Dermis blood vessel endothelial cell (primary cell): ENCODE measurements around the gene C6. TPM values are rescaled to one million over a fixed set of nuclear protein-coding genes. Genes with fewer than 3 reads are reported as not detected.
"Not testable (repeated sequence)": the region's sequence is repeated elsewhere in the genome, so short reads cannot be mapped to it uniquely, and the experiment has no call there.

Source experiments
- DNase-seq: peaks from one replicate; pipeline ENCODE4 v3.0.0; 2010
- total RNA-seq: library from RNA; depleted of rRNA; stranded (reverse); fragments of >200 nt; gene quantifications from 2 replicates; pipeline ENCODE4 v1.2.3, GENCODE V29; 2014

C6 gene
- total RNA-seq, 1 donor from 2014 or later: not detected

DNA sequence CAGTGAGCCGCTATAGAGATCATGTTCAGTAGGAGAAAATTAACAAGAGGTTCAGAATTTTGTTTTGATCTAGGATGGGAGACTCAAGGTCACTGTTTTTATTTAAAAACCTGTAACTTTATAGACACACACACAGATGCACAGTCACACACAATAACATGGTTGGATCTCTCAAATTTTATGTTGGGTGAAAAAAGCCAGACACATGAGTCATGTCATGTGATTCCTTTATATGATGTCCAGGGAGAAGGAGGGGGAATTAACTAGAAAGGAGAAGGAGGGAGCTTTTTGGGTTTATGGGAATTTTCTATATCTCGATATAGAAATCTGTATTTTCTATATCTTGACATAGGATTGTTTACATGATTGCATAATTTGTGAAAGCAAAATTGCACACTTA, 17.1 kb downstream of the C6 start:
- no peak for DNase-seq

DNA sequence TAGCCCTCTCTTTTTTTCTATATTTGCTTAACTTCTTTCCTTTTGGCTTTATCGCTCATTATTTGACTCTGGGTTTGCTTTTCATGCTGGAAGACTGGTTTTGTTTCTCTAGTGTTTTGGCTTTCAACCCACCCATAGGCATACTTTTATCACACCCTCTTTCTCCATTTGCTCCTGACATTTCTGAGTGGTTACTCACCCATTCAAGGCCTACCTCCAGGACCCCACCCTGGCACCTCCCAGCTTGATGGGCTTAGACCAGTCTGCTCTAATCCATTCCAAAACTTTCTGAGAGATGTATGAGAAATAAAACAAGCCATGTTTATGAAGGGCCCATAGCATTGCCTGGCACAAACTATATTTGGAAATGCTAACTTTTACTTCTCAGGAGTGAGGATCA, 18.1 kb downstream of the C6 start:
- DNase-seq: no peak

GRCh38 chr5:41194339-41194738, 19.0 kb downstream of the C6 start:
- DNase-seq: no peak

GRCh38 chr5:41193456-41194205, 19.7 kb downstream of the C6 start:
- DNase-seq: no peak

DNA sequence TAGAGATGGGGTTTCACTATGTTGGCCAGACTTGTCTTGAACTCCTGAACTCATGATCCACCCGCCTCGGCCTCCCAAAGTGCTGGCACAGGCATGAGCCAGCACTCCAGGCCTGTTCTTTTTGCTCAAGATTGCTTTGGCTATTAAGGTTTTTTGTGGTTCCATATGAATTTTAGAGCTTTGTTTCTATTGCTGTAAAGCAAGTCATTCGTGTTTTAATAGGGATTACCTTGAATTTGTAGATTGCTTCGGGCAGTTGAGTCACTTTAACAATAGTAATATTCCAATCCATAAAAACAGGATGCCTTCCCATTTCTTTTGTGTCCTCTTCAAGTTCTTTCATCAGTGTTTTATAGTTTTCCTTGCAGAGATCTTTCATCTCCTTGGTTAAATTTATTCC, 22.1 kb downstream of the C6 start:
- no peak for DNase-seq

DNA sequence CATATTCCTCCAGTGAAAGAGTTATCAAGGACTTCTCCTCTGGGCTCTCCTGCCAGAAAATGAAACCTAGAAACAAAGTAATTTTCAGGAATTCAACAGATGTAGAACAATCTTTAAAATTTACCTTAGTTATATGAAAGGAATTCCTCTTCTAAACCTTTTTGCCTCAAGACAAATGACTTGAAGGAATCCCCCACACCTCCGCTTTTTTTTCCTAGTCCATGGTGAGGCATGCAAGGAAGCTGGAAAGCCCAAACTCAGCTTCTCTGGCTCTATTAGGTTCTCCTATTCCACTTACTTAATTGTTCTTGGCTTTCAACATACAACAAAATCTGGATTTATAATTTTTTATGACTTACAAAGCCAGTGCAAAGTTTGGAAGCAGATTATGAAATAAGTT, 27.2 kb downstream of the C6 start:
- no peak for DNase-seq

DNA sequence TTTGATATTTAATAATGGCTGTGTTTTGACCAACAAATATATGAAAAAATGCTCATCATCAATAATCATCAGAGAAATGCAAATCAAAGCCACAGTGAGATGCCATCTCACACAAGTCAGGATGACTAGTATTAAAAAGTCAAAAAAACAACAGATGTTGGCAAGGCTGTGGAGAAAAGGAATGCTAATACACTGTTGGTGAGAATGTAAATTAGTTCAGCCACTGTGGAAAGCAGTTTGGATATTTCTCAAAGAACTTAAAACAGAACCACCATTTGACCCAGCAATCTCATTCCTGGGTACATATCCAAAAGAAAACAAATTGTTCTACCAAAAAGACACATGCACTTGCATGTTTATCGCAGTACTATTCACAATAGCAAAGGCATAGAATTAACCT, 30.0 kb downstream of the C6 start:
- not testable (repeated sequence) for DNase-seq

DNA sequence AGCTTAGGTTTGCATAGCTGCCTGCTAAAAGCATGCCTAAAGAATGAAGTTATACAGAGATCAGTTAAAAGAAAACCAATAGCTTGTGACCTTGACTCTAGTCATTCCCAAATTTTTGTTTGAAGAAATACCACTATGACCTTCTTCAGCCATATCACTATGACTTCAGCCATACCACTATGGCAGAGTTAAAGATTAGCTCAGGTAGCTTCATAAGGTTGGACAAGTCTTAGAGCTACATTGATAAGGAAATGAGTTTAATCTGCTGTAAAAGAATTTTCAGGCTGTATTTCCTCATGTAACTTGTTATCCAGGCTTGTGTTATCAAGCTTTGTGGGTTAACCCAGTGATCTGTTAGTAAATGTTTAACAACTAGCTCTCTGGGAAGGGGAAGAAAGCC, 30.7 kb downstream of the C6 start:
- no peak for DNase-seq

- DNase-seq: no peak
These were observed 31.4 kb downstream of the C6 start for GRCh38 chr5:41181691-41182564.

- no peak for DNase-seq
These were observed 36.4 kb downstream of the C6 start for GRCh38 chr5:41176952-41177351.

- no peak for DNase-seq
These were observed 41.3 kb downstream of the C6 start for GRCh38 chr5:41172012-41172411.

DNA sequence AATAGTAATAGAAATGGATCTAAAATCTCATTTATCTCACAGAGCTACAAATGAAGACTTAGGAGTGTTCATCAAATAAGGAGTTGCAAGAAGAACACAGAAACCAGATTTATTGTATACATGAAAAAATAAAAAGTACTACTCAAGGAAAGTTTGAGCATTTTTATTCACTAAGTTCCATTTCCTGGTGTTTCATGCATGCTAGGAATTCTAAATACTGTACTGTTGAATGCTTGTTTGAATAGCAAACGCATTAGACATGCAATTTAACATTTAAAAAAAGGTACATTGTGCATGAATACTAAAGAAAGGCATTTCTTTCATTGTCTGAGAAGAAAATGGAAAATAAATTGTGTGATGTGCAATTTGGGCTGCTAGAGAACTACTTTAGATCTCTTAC, 52.1 kb downstream of the C6 start:
- no peak for DNase-seq

GRCh38 chr5:41157272-41157894, 55.9 kb downstream of the C6 start:
- no peak for DNase-seq

GRCh38 chr5:41156739-41157138, 56.6 kb downstream of the C6 start:
- DNase-seq: no peak

GRCh38 chr5:41154491-41154890, 58.8 kb downstream of the C6 start:
- DNase-seq: no peak

DNA sequence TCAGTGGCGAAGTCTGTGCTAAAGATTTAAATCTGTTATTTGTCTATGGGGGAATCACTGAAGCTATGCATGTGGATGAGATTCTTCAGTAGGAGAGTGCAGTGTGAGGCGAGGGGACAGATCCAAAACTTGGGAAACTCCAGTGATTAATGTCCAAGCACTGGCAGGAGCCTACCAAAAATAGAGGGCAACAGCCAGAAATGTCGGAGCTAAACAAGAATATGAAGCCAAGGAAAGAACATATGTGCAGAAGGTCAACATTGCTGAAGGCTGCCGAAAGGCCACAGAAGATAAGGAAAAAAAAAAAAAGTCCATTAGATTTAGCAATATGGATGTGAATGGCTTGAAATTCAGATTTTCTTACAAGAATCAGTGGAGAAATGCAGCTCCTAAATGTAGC, 61.8 kb downstream of the C6 start:
- no peak for DNase-seq

DNA sequence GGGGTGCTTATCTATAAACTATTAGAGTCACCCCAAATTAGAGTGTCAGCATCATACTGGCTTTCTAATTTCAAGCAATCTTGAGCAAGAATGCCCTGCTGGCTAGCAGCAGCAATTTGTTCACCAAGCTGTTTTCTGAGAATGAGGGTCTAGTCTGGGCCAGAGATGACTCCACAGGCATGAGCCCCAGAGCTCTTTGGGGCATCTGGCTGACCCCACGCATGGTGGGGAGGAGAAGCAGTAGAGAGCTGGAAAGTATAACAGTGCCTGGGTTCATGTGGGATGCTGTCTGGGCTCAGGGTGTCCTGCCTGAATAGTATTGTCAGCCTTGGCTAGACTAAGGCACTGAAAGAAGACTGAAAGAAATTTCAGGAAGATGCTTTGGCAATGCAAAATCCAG, 64.9 kb downstream of the C6 start:
- DNase-seq: no peak

DNA sequence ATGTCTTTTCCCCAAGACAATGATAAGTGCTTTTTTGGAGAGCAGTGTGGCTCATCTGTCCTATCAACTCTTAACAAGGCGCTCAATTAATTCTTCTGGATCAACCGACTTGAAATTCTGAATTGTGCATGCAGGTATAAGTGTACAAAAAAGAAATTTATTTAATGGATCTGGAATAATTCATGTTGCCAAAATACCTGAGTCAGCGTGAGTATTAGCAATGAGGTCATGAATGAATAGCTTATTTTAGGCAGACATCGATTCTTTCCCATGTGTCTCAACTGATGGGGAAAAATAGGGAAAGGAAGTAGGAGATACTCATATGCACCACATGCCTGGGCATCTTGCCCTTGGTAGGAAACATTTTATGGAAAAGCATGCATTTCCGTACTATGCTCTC, 68.0 kb downstream of the C6 start:
- no peak for DNase-seq

GRCh38 chr5:41143131-41143901, 70.0 kb downstream of the C6 start:
- no peak for DNase-seq

GRCh38 chr5:41127967-41128690, 85.2 kb downstream of the C6 start:
- DNase-seq: no peak

GRCh38 chr5:41122459-41122858, 90.9 kb downstream of the C6 start:
- no peak for DNase-seq

DNA sequence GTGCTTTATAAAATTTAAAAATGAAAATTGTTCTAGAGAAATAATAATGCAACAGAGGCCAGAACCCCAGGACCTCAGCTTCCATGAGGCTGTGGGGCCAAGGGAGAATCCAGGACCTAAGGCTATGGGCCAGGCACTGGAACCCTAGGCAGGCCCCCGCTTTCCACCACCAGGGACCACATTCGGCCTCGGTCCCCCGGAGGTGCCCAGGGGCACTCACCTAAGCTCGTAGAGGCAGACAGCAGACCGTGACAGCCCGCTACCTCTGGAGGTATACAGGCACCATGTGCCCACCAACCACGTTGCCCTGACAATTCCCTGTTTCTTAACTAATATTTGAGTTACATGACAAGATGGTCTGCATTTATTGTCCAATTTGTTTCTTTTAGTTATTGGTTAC, 92.7 kb downstream of the C6 start:
- DNase-seq: no peak
